Hepatocyte (in vitro differentiated cells): ENCODE data around the gene SNAPC1.

ENCODE experiments used
- CTCF ChIP-seq: fragments of 200-600 bp; sonication (generic); IDR thresholded peaks from 2 replicates; pipeline ENCODE4 v1.5.1; 2016; ENCODE audit warnings: antibody characterized with exemption, mild to moderate bottlenecking; ENCODE audit not compliant: poor library complexity
- EZH2 ChIP-seq: fragments of 200-600 bp; sonication (generic); IDR thresholded peaks from 2 replicates; pipeline ENCODE4 v1.6.1; 2016; ENCODE audit warnings: antibody characterized with exemption, mild to moderate bottlenecking, borderline replicate concordance
- EZH2phosphoT487 ChIP-seq: fragments of 200-600 bp; sonication (generic); IDR thresholded peaks from one replicate; pipeline ENCODE4 v1.6.1; 2018; ENCODE audit warnings: antibody characterized with exemption, mild to moderate bottlenecking, low read depth, moderate library complexity; ENCODE audit not compliant: unreplicated experiment, severe bottlenecking

GRCh38 chr14:61744238-61744637 is 18.0 kb upstream of the SNAPC1 start:
- TF ChIP-seq EZH2 (no peak), CTCF (no peak), EZH2phosphoT487 (no peak)
